Activated CD8-positive, alpha-beta memory T cell treated with anti-CD3 and anti-CD28 coated beads, Interleukin-2, amount 50 U/mL, for 1 hour (primary cell): ENCODE results near the gene CAPN5.
"Not testable (repeated sequence)": the region's sequence is repeated elsewhere in the genome, so short reads cannot be mapped to it uniquely, and the experiment has no call there.

ENCODE experiments used
- DNase-seq: peaks from one replicate; pipeline ENCODE4 v3.0.0-alpha.2; 2020; ENCODE audit errors: extremely low read depth

Gene CAPN5

DNA sequence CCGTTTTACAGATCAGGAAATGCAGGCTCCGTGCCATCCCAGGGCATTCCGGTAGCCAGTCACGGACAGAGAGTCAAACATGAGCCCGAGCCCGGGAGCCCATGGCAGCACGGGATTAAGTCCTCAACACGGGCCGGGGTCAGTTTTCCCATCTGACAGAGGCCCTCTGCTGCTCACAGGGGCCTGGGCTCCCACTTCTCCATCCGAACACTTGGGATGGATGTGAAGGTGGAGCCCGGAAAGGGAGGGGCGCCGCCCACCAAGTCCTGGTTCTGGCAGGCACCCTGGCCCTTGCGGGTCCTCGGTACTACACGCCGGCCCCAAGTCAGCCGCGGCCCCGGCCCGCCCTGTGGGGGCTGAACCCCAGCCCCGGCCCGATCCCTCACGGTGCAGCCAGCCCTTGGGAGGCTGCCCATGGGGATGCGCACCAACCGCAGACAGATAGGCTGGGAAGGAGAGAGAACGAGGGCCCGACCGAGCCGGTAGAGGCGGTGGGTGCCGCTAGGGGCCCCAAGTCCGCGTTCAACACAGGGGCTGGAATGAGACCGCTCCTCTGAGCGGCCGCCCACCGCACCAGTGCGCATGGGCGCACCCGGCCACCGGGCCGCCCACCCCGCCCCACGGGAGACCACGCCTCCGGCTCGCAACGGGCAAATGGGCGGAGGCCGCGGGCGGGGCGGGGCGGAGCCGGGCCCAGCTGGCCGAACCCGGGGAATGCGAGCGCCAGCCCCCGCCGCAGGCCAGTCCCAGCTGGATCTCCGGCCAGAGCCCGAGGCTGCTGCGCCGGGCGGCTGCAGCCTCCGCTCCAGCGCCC is at the start of gene CAPN5:
CAPN5 (plus strand) TSS at position 743 of the 814 bp plus-strand sequence. CDS start 17,916 bp downstream, outside the sequence.
- DNase-seq, result peak; percentile 43

DNA sequence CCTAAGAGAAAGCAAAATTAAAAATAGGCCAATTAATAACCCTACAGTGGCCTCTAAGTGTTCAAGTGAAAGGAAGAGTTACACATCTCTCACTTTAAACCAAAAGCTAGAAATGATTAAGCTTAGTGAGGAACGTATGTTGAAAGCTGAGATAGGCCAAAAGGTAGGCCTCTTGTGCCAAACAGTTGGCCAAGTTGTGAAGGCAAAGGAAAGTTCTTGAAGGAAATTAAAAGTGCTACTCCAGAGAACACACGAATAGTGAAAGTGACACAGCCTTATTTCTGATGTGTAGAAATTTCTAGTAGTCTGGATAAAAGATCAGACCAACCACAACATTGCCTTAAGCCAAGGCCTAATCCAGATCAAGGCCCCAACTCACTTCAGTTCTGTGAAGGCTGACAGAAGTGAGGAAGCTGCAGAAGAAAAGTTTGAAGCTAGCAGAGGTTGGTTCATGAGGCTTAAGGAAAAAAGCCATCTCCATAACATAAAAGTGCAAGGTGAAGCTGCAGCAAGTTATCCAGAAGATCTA is 48.3 kb upstream of the CAPN5 start:
- DNase-seq, result not testable (repeated sequence)

DNA sequence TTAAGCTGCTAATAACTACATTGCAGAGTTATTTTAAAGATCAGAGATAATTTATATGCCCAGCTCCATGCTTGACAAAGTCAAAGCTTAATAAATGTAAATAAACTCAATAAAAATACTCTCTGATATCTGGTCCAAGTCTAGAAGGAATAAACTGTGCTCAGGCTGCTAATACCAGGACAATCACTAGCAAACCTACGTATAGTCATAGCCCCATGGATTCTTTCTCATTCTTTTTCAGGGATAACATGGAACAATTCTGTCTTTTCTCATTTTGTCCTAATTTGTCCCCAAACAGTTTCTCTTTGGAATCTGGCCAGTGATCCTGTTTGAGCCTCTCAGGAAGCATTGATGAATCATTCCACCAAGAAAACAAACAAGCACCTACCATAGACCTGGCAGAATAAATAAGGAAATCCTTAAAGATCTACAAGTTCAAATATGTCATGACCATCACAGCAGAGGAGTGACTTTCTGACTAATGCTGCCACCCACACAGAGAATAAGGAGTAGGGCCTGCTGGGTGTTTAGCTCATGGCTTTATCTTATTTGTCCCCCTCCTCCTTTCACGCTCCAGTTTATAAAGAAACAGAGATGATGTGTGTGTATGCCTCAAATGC is 46.7 kb upstream of the CAPN5 start:
- no peak for DNase-seq

DNA sequence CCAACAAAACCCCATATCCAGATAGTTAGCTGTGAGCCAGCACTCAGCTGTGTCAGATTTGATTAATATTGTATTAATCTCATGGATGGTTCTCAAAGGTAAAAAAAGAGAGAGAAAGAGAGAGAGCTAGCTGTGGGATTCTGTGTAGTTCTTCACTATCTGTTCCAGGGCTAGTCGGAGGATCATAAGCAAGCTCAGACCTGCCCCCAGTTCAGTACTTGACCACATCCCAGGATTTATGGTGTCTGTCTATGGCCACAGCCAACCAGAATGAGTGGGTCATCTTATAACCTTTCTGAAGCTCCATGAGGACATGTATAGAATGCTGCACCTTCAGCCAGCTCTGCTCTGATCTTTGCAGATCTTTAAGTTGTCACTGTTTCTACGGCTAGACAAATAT is 46.0 kb upstream of the CAPN5 start:
- DNase-seq, result no peak

DNA sequence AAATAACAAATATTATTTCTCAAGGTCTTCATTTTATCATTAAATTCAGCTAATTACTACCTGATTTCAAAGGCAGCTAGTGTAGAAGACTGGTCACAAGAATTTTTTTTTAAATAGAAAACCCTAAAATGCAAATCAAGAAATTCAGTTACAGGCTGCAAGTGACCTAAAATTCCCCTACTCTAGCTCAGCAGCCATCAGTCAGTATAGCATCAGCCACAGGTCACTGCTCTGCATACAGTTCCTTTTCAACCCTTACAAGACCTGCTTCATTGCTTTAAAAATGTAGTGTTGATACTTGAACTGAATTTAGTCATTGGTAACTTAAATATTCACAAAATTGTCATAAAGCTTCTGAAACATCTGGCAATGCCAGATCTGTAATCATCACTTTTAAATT is 42.0 kb upstream of the CAPN5 start:
- DNase-seq, result no peak

DNA sequence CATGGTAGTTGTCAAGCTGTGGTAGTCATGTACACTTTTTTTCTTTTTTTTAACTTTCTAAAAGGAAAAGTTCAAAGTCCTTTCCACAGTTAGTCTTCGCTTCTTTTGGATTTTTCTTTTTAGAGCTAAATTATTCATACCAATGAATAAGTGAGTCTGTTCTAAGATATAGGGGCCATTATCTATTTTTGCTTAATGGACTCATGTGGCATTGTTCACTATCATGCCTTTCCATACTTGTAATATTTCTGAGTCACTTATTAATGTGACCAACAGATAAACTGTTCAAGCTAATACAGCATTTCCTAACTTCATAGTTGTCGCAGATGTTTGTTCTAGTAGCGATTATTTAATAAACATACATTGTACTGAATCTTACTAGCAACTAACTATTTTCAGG is 40.5 kb upstream of the CAPN5 start:
- no peak for DNase-seq

DNA sequence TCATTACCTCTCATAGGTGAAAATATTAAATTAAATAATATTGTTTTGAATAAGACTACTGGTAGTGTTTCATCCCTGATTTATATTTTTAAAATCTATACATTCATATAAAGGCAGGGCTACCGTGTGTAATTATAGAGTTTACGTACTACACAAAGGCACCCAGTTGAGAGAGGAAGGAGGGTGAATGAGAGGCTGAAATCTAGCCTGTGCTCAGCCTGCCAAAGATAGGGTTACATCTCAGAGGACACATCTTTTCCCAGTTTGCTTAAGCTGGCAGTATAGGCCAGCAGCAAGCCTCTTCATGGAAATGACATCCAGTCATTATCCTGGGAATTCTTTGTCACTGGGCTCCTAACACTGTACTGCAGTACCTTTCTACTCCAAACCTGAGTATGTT is 40.0 kb upstream of the CAPN5 start:
- DNase-seq, result no peak

DNA sequence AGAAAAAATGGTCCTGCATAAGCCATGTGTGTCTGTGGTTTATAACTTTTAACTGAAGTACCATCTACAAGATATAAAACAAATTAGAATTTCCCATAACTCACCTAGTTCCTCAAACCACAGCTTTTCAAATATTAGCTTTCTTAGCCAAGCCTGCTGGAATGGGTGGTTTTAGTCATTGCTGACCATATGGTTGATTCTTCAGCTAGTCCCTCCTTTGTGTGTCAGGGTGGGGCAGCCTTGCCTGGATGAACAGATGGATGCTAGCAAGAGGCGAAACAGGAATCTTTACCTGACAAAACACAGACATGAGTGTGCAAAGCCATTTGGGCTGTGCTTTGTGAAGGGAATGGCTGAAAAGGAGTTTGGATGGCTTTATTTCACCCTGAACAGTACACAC is 39.5 kb upstream of the CAPN5 start:
- DNase-seq, result no peak

DNA sequence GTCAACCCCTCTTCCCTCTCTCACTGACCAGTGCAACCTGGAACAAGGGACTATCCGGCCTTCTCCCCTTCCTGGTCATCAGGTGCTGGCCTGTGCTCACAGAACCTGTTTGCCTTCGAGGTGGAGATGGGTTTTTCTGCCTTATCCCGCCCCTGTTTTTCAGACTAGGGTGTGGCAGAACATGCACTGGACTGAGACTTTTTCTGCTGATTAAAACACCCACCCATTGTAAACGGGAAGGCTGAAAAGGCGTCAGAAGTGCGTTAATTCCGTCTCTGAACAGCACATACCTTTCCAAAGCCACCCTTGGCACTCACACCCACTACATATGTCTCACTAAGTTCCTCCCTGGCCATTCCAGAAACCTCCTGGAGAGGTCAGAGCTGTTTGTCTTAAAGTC is 36.9 kb upstream of the CAPN5 start:
- no peak for DNase-seq

DNA sequence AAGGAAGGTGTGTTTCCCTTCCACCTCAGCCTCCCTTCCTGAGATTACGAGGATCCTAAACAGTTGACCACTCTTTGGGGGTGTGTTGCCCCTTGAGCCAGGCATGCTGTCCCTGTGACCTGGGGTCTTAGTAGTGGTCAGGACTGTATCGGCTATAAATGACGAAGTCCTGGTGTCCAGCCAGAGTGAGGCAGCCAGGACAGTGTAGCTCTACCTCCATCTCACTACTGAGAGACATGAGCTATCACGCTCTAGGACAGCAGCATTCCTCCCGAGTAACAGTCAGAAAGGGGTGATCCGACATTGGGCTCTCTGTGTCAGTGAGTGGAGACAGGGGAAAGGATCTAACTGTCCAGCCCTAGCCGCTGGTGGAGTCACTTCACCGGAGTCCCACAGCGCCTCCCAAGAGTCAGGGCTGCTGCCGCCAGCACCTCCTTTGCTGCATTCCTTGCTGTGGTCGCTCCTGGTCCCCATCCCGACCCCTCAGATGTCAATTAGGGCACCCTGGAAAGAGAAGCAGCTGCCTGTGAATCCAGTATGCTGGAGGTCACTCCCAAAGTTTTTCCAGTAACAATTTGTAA is 35.8 kb upstream of the CAPN5 start:
- no peak for DNase-seq

DNA sequence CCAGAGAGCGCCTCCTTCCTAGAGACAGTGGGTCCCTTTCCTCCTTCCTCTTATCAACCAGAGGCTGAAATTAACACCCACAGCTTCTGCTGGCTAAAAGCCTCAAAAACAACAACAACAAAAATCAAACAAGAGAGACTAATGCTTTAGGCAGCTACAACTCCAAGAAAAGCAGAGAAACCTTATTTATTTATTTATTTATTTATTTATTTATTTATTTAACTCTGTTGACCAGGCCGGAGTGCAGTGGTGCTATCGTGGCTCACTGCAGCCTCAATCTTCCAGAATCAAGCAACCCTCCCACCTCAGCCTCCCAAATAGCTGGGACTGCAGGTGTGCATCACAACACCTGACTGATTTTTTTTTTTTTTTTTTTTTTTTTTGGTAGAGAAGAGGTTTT is 35.2 kb upstream of the CAPN5 start:
- no peak for DNase-seq

DNA sequence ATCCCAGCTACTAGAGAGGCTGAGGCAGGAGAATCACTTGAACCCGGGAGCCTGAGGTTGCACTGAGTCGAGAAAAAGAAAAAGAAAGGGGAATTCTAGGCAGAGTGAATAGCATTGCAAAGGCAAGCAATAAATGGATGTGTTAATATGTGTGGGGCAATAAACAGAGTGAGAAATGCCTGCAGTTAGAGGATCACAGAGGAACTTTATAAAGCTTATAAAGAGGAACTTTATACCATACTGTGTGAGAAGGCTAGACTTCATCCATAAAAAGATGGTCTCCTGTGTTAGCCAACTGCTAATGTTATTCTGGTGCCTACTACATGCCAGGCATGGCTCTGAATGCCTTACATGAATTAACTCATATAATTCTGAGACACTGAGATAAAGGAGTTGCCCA is 31.7 kb upstream of the CAPN5 start:
- DNase-seq, result no peak

DNA sequence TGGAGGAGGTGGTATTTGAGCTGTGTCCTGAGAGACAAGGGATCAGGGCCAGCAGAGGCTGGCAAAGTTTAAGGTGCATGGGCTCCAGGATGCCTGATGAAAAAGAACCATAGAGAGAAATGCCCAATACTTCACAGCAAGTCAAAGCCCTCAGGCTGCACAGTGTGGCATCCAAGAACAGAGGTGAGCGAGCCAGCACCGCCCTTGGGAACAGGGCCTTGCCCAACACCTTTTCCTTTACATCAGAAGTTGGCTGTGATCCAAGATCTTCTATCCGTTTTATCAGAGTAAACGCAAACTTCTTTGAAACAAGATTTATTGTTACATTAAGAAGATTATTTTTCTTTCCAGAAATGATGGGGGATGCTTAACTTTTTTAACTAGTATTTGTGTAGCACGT is 31.2 kb upstream of the CAPN5 start:
- DNase-seq, result no peak

DNA sequence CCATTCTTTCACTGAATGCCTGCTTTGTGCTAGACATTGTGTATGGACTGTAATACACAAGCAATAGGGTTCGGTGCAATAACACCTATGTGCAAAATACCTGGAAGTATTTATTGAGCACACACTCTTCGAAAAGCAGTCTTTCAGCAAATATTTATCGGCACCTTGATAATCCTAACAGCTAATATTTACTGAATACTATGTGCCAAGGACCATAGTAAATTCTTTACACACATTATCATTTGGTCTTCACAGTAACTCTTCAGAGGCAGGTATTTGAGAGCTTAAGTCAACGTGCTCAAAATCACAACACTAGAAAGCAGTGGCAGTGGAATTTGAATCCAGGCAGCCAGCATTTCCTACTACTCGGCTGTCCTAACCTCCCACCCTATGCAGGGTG is 30.4 kb upstream of the CAPN5 start:
- DNase-seq, result no peak

DNA sequence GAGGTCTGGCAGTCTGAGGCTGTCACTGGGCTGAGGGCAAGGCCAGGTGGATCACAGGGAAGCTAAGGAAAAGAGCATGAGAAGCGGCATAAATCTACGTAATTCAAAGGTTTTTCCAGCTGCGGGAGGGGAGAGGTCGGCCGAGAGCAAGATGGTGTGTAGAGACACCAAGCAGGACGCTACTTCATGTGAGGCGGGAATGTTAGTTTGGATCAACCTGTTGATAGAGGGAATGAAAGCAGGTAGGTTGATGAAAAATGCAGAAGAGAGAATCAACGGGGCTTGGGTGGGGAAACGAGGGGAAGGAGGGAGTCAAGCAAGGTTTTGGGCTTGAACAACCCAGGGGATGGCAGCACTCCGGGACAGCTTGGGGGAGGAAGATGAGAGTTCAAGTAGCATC is 29.7 kb upstream of the CAPN5 start:
- DNase-seq, result no peak

DNA sequence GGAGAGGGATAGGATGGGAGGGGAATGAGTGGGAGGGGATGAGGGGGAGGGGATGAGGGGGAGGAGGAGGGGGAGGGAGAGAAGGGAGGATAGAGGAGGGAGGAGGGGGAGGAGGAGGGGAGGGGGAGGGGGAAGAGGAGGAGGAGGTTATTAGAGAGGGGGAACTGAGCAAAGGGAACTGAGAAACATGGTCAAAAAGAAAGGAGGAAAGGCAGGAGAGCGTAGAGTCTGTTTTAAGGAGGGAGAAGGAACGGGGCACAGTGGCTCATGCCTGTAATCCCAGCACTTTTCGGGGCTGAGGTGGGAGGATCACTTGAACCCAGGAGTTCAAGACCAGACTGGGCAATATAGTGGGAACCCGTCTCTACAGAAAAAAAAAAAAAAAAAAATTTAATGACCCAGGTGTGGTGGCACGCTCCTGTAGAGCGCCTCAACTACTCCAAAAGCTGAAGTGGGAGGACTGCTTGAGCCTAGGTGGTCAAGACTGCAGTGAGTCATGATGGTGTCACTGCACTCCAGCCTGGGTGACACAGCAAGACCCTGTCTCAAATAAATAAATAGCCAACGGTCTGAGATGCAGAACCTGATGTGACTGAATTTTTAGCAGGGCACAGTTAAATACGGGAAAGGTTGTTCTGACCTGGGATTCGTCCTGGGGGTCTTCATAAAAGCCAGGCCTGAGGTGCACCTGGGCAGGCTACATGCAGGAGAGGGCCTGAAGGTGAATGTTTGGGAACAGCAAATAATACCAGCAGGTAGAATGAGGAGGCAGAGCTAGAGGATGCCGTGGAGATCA is 28.5 kb upstream of the CAPN5 start:
- no peak for DNase-seq

DNA sequence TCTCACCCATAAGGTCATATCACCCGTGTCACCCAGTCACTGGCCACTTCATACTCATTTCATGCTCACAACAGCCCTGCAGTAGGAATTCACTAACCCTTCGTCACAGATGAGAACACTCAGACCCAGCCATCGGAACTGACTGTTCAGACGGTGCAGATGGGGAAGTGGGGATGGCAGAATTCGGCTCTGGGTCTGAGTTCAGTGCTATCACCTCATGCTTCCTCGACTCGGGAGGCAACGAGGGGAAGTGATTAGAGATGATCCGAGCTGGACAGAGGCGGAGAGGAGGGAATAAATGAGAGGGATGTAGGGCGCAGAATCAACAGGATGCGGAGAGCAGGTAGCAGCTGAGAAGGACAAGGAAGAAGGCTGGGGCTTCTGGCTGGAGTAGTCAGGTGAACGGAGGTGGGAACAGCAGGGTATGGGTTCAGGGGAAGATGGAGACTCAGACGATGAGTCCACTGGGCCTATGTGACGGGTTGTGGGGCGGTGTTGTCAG is 27.9 kb upstream of the CAPN5 start:
- DNase-seq, result no peak

DNA sequence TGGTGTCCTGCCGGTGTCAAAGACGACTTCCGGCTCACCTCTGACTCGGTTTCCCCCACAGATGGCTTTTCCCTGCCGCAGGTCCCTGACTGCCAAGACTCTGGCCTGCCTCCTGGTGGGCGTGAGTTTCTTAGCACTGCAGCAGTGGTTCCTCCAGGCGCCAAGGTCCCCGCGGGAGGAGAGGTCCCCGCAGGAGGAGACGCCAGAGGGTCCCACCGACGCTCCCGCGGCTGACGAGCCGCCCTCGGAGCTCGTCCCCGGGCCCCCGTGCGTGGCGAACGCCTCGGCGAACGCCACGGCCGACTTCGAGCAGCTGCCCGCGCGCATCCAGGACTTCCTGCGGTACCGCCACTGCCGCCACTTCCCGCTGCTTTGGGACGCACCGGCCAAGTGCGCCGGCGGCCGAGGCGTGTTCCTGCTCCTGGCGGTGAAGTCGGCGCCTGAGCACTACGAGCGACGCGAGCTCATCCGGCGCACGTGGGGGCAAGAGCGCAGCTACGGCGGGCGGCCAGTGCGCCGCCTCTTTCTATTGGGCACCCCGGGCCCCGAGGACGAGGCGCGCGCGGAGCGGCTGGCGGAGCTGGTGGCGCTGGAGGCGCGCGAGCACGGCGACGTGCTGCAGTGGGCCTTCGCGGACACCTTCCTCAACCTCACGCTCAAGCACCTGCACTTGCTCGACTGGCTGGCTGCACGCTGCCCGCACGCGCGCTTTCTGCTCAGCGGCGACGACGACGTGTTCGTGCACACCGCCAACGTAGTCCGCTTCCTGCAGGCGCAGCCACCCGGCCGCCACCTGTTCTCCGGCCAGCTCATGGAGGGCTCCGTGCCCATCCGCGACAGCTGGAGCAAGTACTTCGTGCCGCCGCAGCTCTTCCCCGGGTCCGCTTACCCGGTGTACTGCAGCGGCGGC is 27.0 kb upstream of the CAPN5 start:
- no peak for DNase-seq

DNA sequence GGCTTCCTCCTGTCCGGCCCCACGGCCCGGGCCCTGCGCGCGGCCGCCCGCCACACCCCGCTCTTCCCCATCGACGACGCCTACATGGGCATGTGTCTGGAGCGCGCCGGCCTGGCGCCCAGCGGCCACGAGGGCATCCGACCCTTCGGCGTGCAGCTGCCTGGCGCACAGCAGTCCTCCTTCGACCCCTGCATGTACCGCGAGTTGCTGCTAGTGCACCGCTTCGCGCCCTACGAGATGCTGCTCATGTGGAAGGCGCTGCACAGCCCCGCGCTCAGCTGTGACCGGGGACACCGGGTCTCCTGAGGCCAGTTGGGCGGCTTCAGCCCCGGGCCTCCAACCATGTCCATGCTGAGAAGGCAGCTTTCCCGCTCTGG is 26.4 kb upstream of the CAPN5 start:
- DNase-seq, result no peak

DNA sequence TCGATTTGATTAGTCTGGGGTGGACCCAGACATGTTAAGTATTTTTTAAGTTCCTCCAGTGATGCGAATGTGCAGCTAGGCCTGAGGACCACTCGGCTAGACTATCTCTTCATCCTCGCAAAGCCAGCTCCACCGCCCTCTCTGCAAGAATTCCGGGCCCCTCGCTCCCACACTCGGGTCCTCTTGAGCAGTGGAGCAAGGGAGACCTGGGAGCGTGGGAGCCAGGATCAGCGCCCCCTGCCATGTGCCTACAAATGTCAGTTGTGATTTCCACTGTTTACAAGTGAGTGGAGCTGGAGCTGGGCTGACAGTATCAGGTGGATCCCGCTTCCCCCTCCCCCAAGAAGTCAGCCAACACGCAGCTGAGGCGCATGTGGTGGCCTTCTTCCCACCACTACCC is 25.9 kb upstream of the CAPN5 start:
- DNase-seq, result no peak
